RWPE1 (cell line): ENCODE measurements around the gene PSMF1.

Experiments used
- CTCF ChIA-PET: fragments of 350-600 bp; sonication (Branson Sonifier 250); formaldehyde crosslinking; extraction: SDS; loops from one replicate; lab custom pipeline; 2021; lab: Yijun Ruan, JAX
- POLR2A ChIA-PET: fragments of 400-600 bp; formaldehyde crosslinking; extraction: SDS; loops from one replicate; lab custom pipeline; 2020; ENCODE audit warnings: antibody characterized with exemption; ENCODE audit not compliant: low non-redundant PET; lab: Yijun Ruan, JAX
- DNase-seq: peaks from one replicate; pipeline ENCODE4 v3.0.0; 2012; ENCODE audit warnings: low spot score
- H3K27ac ChIP-seq: fragments of 450-650 bp; 2 replicates; pipeline ENCODE4 v1.5.1; 2017
- TF ChIP-seq, protein P1 (sequence below): fragments of 450-650 bp; conservative IDR thresholded peaks from 2 replicates; pipeline ENCODE4 v1.5.1; 2017; ENCODE audit warnings: low read depth, mild to moderate bottlenecking

Gene PSMF1

DNA sequence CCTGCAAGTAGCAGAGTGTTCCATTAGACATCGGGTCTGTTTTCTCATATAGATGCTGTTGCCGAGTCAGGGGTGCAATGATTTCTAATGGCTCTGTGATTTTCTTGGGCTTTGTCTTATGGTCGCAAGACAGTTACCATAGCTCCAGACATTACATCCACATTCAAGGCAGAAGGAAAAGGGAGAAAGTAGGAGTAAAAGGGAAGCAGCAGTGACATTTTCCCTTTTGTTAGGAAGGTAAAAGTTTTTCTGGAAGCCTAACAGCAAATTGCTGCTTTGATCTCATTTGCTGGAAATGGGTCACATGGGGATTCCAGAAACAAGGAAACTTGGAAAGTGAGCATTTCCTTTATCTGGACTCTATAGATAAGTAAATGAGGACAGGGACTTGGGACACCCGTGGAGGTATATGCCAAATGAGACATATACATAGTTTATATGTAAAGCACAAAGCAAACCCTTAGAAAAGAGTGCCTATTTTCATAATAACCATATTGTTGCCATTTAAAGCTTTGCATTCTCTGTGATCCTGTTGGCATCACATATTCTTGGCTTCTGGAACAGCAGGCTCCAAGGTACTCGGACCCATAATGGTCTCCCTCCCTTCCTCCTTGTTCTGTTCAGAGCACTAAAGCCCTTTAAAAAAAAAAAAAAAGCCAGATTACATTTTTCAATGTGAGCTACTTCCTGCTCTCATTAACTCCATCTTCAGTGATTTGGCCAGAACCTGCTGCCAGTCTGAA is 84.5 kb downstream of the PSMF1 start, which contains the start of gene C20orf202:
C20orf202 (plus strand) TSS at position 693 of the 743 bp plus-strand sequence. CDS start 132 bp downstream, outside the sequence.
- CTCF ChIA-PET: interaction anchor here (0.6 to 1.0 kb wide), 2 partner anchors 264 to 436 kb away, joined by 3 to 4 read pairs; no protein-coding TSS in a partner anchor
- DNase-seq: no peak
- POLR2A ChIA-PET: interaction anchor here (0.6 kb wide), 2 partner anchors 9 to 56 kb away, joined by 3 read pairs; no protein-coding TSS in a partner anchor
- TF ChIP-seq, protein P1, sequence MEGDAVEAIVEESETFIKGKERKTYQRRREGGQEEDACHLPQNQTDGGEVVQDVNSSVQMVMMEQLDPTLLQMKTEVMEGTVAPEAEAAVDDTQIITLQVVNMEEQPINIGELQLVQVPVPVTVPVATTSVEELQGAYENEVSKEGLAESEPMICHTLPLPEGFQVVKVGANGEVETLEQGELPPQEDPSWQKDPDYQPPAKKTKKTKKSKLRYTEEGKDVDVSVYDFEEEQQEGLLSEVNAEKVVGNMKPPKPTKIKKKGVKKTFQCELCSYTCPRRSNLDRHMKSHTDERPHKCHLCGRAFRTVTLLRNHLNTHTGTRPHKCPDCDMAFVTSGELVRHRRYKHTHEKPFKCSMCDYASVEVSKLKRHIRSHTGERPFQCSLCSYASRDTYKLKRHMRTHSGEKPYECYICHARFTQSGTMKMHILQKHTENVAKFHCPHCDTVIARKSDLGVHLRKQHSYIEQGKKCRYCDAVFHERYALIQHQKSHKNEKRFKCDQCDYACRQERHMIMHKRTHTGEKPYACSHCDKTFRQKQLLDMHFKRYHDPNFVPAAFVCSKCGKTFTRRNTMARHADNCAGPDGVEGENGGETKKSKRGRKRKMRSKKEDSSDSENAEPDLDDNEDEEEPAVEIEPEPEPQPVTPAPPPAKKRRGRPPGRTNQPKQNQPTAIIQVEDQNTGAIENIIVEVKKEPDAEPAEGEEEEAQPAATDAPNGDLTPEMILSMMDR: no peak
- H3K27ac ChIP-seq: no peak within 1 kb of the TSS

- DNase-seq: no peak
- ChIA-PET POLR2A (interaction anchor here (0.6 kb wide), 2 partner anchors 10 to 56 kb away, joined by 3 read pairs; no protein-coding TSS in a partner anchor), CTCF (no interaction called here)
These were observed 85.2 kb downstream of the PSMF1 start for GRCh38 chr20:1203630-1204029.

GRCh38 chr20:1204113-1204512 is 85.7 kb downstream of the PSMF1 start:
- ChIA-PET CTCF (no interaction called here), POLR2A (no interaction called here)
- TF ChIP-seq, protein P1: no peak
- no peak overlapping the region for H3K27ac ChIP-seq
- no peak for DNase-seq

More at GRCh38 chr20:1203630-1204029, 85.2 kb downstream of the PSMF1 start:
- TF ChIP-seq, protein P1: no peak
- H3K27ac ChIP-seq: no peak overlapping the region

GRCh38 chr20:1204576-1204975 is 86.2 kb downstream of the PSMF1 start:
- TF ChIP-seq, protein P1: no peak

DNA sequence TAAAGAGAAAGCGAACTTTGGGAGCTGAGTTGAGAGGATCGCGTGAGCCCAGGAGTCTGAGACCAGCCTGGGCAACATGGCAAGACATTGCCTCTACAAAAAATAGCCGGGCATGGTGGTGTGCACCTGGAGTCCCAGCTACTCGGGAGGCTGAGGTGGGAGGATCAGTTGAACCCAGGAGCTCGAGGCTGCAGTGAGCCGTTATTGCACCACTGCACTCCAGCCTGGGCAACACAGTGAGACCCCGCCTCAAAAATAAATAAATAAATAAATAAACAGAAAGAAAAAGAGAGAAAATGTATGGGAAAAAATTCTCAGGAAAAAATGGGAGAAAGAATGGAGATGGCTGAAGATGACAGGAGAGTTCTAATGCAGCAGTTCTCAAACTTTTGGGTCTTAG is 87.4 kb downstream of the PSMF1 start:
- CTCF ChIA-PET: interaction anchor here (0.7 kb wide), 1 partner anchor 322 kb away, joined by 3 read pairs; no protein-coding TSS in a partner anchor
- DNase-seq: no peak
- POLR2A ChIA-PET: interaction anchor here (0.6 kb wide), 1 partner anchor 9 kb away, joined by 3 read pairs; no protein-coding TSS in a partner anchor
- no peak overlapping the region for H3K27ac ChIP-seq
- TF ChIP-seq, protein P1: no peak

More at GRCh38 chr20:1204576-1204975, 86.2 kb downstream of the PSMF1 start:
- H3K27ac ChIP-seq: no peak overlapping the region
- DNase-seq: no peak
- CTCF ChIA-PET: no interaction called here
- POLR2A ChIA-PET: no interaction called here

- no peak overlapping the region for H3K27ac ChIP-seq
- DNase-seq: no peak
- CTCF ChIA-PET: interaction anchor here (0.5 kb wide), 1 partner anchor 381 kb away, joined by 4 read pairs; no protein-coding TSS in a partner anchor
- TF ChIP-seq, protein P1: no peak
- POLR2A ChIA-PET: interaction anchor here (0.6 kb wide), 1 partner anchor 8 kb away, joined by 3 read pairs; no protein-coding TSS in a partner anchor
These were observed 88.2 kb downstream of the PSMF1 start for GRCh38 chr20:1206366-1207148.
